Loucy (cell line): ENCODE results near the gene GK2.

Experiments
- CTCF ChIP-seq: fragments of 200-600 bp; sonication (generic); conservative IDR thresholded peaks from 2 replicates; pipeline ENCODE4 v1.5.1; 2014; ENCODE audit warnings: mild to moderate bottlenecking, antibody characterized with exemption, low read length
- EZH2phosphoT487 ChIP-seq: fragments of 200-600 bp; IDR thresholded peaks from 2 replicates; pipeline ENCODE4 v1.6.1; 2018; ENCODE audit warnings: antibody characterized with exemption, mild to moderate bottlenecking, moderate library complexity, borderline replicate concordance

DNA sequence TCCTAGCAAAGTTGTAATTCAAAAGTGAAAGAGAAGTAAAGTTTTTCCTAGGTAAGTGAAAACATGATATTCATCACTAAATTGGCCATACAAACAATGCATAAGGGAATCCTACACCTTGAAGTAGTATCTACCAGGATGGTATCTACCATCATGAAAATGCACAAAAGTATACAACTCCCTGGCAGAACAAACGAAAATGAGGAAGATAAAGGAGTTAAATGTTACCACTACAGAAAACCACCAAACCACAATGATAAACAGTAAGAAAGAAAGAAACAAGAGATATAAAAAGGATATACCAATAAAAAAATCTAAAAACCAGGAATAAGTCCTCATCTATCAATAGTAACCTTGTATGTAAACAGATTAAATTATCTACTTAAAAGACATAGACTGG is 26.9 kb downstream of the GK2 start:
- TF ChIP-seq CTCF (no peak), EZH2phosphoT487 (no peak)
